K562 (cell line): ENCODE measurements around the gene UBE2D3. TPM values are rescaled to one million over a fixed set of nuclear protein-coding genes. Genes with fewer than 3 reads are reported as not detected.

Experiments used
- ATAC-seq: fragments of 200-7000 bp; cut with Tn5 transposase; 3 replicates; pipeline ENCODE4 v1.9.1; 2020; ENCODE audit warnings: moderate library complexity
- BruUV-seq: library from RNA; stranded (reverse); fragments of 400-500 nt; replicated peaks from 2 replicates; lab custom pipeline; 2021; lab: Mats Ljungman, UMichigan
- CTCF ChIA-PET: fragments of 300-600 bp; formaldehyde crosslinking; extraction: SDS; loops from one replicate; lab custom pipeline; 2021; ENCODE audit warnings: low intra/inter-chr PET ratio; lab: Yijun Ruan, JAX
- POLR2A ChIA-PET: fragments of 300-600, 350-650 bp; sonication (Branson Sonifier 250); formaldehyde crosslinking; extraction: SDS; loops from one replicate; lab custom pipeline; 2021; ENCODE audit warnings: antibody characterized with exemption, inconsistent platforms; lab: Yijun Ruan, JAX
- DNase-seq, 4 experiments: peaks; one replicate each; pipeline versions ENCODE4 v3.0.0 to v3.0.0-alpha.2; 2011 to 2018; ENCODE audit warnings: low spot score in 3 of 4, mixed read lengths in 3 of 4; ENCODE audit errors: extremely low read depth in 1 of 4
- FAIRE-seq: peaks from 2 replicates; lab custom pipeline; 2011; peaks lifted over from hg19 to GRCh38; lab: Jason Lieb, UNC
- H2AFZ ChIP-seq: 2 replicates; pipeline ENCODE4 v1.6.0; 2011; ENCODE audit warnings: low read depth, low read length, control low read depth, inconsistent platforms
- H3K27ac ChIP-seq: fragments of 200-600 bp; 3 replicates; pipeline ENCODE4 v1.8.0; 2011; ENCODE audit warnings: low read depth, mild to moderate bottlenecking, control low read depth, inconsistent platforms, low read length, moderate library complexity, mixed read lengths; ENCODE audit errors: extremely low read depth
- H3K27me3 ChIP-seq, 2 experiments: fragments of 300-600 bp in 1 of 2; 2 replicates in 1 of 2; 3 replicates in 1 of 2; pipeline versions ENCODE4 v1.6.0 to v1.8.0; 2011; ENCODE audit warnings: inconsistent platforms in 2 of 2, low read length in 2 of 2, mild to moderate bottlenecking in 1 of 2, mixed read lengths in 1 of 2, moderate library complexity in 1 of 2; ENCODE audit not compliant: control insufficient read depth in 2 of 2, insufficient read depth in 2 of 2
- H3K36me3 ChIP-seq: fragments of 300-600 bp; 3 replicates; pipeline ENCODE4 v1.8.0; 2011; ENCODE audit warnings: mild to moderate bottlenecking, low read length, inconsistent platforms; ENCODE audit not compliant: control insufficient read depth, insufficient read depth
- H3K4me1 ChIP-seq, 2 experiments: fragments of 200-600 bp in 1 of 2; replicated peaks in 1 of 2; 2 replicates in 1 of 2; 3 replicates in 1 of 2; pipeline versions ENCODE4 v1.5.1 to v1.8.0; 2011; ENCODE audit warnings: inconsistent platforms in 2 of 2, low read length in 2 of 2, mild to moderate bottlenecking in 1 of 2, mixed read lengths in 1 of 2, moderate library complexity in 1 of 2; ENCODE audit not compliant: control insufficient read depth in 2 of 2, insufficient read depth in 2 of 2
- H3K4me2 ChIP-seq: 2 replicates; pipeline ENCODE4 v1.6.1; 2011; ENCODE audit warnings: low read length, control low read depth, inconsistent platforms, mixed read lengths; ENCODE audit not compliant: insufficient read depth
- H3K4me3 ChIP-seq: fragments of 200-600 bp; sonication (generic), shearing (Covaris generic); 2 replicates; pipeline ENCODE4 v1.5.1; 2016; ENCODE audit warnings: control low read depth, inconsistent platforms
- H3K79me2 ChIP-seq: fragments of 200-600 bp; 3 replicates; pipeline ENCODE4 v1.8.0; 2011; ENCODE audit warnings: low read length, inconsistent platforms; ENCODE audit not compliant: control insufficient read depth, insufficient read depth
- H3K9ac ChIP-seq, 2 experiments: 2 replicates each; pipeline versions ENCODE4 v1.6.0 to v1.6.1; 2011; ENCODE audit warnings: low read depth in 2 of 2, low read length in 2 of 2, control low read depth in 1 of 2, inconsistent platforms in 1 of 2, mild to moderate bottlenecking in 1 of 2, mixed read lengths in 1 of 2; ENCODE audit not compliant: insufficient read depth in 1 of 2
- H3K9me1 ChIP-seq: one replicate; pipeline ENCODE4 v1.6.0; 2011; ENCODE audit warnings: inconsistent platforms, mild to moderate bottlenecking, low read length, moderate library complexity; ENCODE audit not compliant: control insufficient read depth, insufficient read depth
- H3K9me3 ChIP-seq: replicated peaks from 2 replicates; pipeline ENCODE4 v1.5.1; 2011; ENCODE audit warnings: low read depth, low read length, inconsistent platforms; ENCODE audit not compliant: control insufficient read depth, insufficient read depth
- H4K20me1 ChIP-seq: replicated peaks from 2 replicates; pipeline ENCODE4 v1.6.1; 2011; ENCODE audit warnings: low read length, inconsistent platforms, mixed read lengths; ENCODE audit not compliant: control insufficient read depth, insufficient read depth
- FOXP1 ChIP-seq: sonication (generic); formaldehyde crosslinking; IDR thresholded peaks from 2 replicates; pipeline ENCODE4 v1.8.0; 2022; ENCODE audit warnings: mild to moderate bottlenecking, missing genetic modification reagents
- MAFK ChIP-seq: IDR thresholded peaks from 2 replicates; pipeline ENCODE4 v1.6.1; 2011; ENCODE audit warnings: low read length, improper control_type of control experiment
- NFATC3 ChIP-seq: fragments of 450-650 bp; IDR thresholded peaks from 2 replicates; pipeline ENCODE4 v1.6.1; 2017; ENCODE audit warnings: mild to moderate bottlenecking
- PPARD ChIP-seq: fragments of 250-450 bp; sonication (Bioruptor Pico); IDR thresholded peaks from 2 replicates; pipeline ENCODE4 v1.8.0; 2022; ENCODE audit warnings: inconsistent platforms, mild to moderate bottlenecking, moderate library complexity
- SMAD2 ChIP-seq: fragments of 150-350 bp; IDR thresholded peaks from 2 replicates; pipeline ENCODE4 v1.6.1; 2014; ENCODE audit warnings: low read depth, mild to moderate bottlenecking, low read length
- SMARCA5 ChIP-seq: fragments of 450-650 bp; IDR thresholded peaks from 2 replicates; pipeline ENCODE4 v1.6.1; 2016
- TAF1 ChIP-seq: IDR thresholded peaks from 2 replicates; pipeline ENCODE4 v1.6.1; 2011; ENCODE audit warnings: mild to moderate bottlenecking, low read length, moderate library complexity; ENCODE audit not compliant: insufficient read depth, control insufficient read depth, severe bottlenecking; ENCODE audit errors: extremely low read depth
- XRCC3 ChIP-seq: fragments of 450-650 bp; IDR thresholded peaks from 2 replicates; pipeline ENCODE4 v1.6.1; 2017; ENCODE audit warnings: mild to moderate bottlenecking, moderate library complexity
- YY1 ChIP-seq, 3 experiments: IDR thresholded peaks; 2 replicates each; pipeline ENCODE4 v1.6.1; 2011; ENCODE audit warnings: low read length in 2 of 3, mild to moderate bottlenecking in 2 of 3, moderate library complexity in 2 of 3, borderline replicate concordance in 1 of 3, control low read depth in 1 of 3, low read depth in 1 of 3; ENCODE audit not compliant: insufficient read depth in 3 of 3, insufficient replicate concordance in 2 of 3, control insufficient read depth in 1 of 3, insufficient read length in 1 of 3; ENCODE audit errors: extremely low read depth in 1 of 3
- ZNF224 ChIP-seq: sonication (generic); formaldehyde crosslinking; IDR thresholded peaks from 2 replicates; pipeline ENCODE4 v1.8.0; 2022; ENCODE audit warnings: mild to moderate bottlenecking, missing genetic modification reagents
- ZNF384 ChIP-seq: IDR thresholded peaks from 2 replicates; pipeline ENCODE4 v1.6.1; 2012; ENCODE audit warnings: low read depth, low read length, improper control_type of control experiment
- WGBS: fragments of 100-300 bp; shearing (Covaris generic); methylation state at CpG from one replicate; pipeline ENCODE4 v1.1.6; 2016; ENCODE audit warnings: low coverage, mixed read lengths; ENCODE audit not compliant: insufficient coverage; ENCODE audit errors: missing lambda C conversion rate; 5-methylcytosine and 5-hydroxymethylcytosine counted together
- in situ Hi-C: fragments of 300-500 bp; cut with MboI; formaldehyde crosslinking; loops from 4 replicates; pipeline ENCODE4 v1.15.0; 2018; ENCODE audit warnings: inconsistent platforms, mixed read lengths
- intact Hi-C: fragments of 100-400 bp; cut with micrococcal nuclease; formaldehyde crosslinking; loops from 2 replicates; pipeline ENCODE4 v1.14.2; 2022
- polyA plus RNA-seq, 8 experiments: library from polyadenylated mRNA; depleted of rRNA in 4 of 8; stranded (reverse) in 5 of 8; unstranded in 3 of 8; fragments of >200 nt; fragmentation: Nextera tagmentation in 2 of 8; fragmentation: Illumina TruSeq in 1 of 8; extraction: Ambion mirVana in 2 of 8; extraction: Trizol in 1 of 8; gene quantifications; 2 replicates each; pipeline versions ENCODE4 v1.2.1 to v1.2.3, GENCODE V29; 2011 to 2014; ENCODE audit warnings: inconsistent platforms in 1 of 8, missing spikeins in 1 of 8
- total RNA-seq, 7 experiments: library from RNA; depleted of rRNA in 6 of 7; stranded (reverse); fragments of >200 nt in 6 of 7; fragmentation: Illumina TruSeq in 2 of 7; extraction: Trizol in 2 of 7; gene quantifications; 2 replicates each; pipeline versions ENCODE4 v1.2.1 to v1.2.3, GENCODE V29; 2011 to 2021; ENCODE audit warnings: low replicate concordance in 1 of 7
- TF ChIP-seq, protein P1 (sequence below): fragments of 450-650 bp; IDR thresholded peaks from 2 replicates; pipeline ENCODE4 v1.7.0; 2016; ENCODE audit warnings: borderline replicate concordance

UBE2D3 gene
- total and polyA plus RNA-seq, 9 of the 15 experiments (the other 6 are each of a cell fraction or from before 2014, with no cell fraction given): 191 to 618 (median 292) TPM

DNA sequence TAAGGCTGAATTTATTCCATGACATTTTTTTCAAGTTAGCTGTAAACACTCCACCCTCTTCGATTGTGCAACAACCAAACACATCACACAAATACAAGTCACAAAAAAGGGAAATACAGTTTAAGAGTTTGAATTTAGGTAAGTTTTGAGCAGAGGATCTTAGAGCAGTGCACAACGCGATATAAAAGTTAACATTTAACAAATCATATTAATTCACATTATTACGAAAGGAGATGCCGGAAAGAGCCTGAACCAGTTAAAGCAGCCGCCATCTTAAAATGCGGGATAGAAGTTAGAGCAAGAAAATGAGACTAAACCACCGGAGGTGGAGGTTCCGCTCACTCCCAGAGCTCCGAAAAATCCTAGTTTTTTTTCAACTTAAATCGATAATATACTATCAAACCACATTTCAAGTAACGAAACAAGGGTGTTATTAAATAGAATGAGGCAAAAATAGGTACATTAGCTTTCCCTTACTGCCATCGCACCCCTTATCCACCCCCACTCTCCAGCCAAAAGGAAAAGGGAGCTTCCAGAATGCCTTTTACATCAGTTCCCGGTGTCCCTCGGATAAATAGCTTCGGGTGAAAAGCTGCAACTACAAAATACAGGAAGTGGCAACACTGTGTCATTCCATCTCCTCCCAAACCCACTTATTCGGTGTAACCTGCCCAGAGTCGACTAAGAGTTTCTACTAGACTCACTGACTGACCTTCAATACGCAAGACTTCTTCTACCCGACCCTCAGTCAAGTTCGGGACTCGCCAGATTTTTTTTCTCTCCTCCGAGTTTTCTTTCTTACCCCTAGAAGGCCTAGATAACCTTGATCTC is 1.9 kb downstream of the UBE2D3 start:
- intact Hi-C loops: loop anchor here (2.0 to 5.0 kb wide), 6 partner anchors 63 to 323 kb away; partner anchors contain the start of genes BDH2, MANBA, NFKB1 and SLC9B2
- H3K4me2 ChIP-seq: peak overlapping the region; percentile 95
- BruUV-seq: no TSS peak
- ATAC-seq: peak; percentile 1
- FAIRE-seq: peak; percentile 26
- peaks cover 60% of the 10 kb centered on the region for H3K36me3 ChIP-seq
- under 1% methylated on average over 23 of the region's 23 CpGs for WGBS
- H3K79me2 ChIP-seq: peaks cover 90% of the 10 kb centered on the region
- ChIA-PET POLR2A (interaction anchor here (0.7 to 5.0 kb wide), 6 partner anchors 9 to 1224 kb away, joined by 3 to 48 read pairs (median 6); partner anchors contain the start of gene CISD2), CTCF (no interaction called here)
- peaks cover 6 to 18% of the 10 kb centered on the region in 2 experiments; a peak in 4 of 5 replicates for H3K4me1 ChIP-seq
- H4K20me1 ChIP-seq: peaks cover 40% of the 10 kb centered on the region
- H2AFZ ChIP-seq: no peak overlapping the region
- no peaks in the 10 kb centered on the region for H3K27me3 ChIP-seq
- in situ Hi-C loops: no loop called here
- DNase-seq: peak in 2 of 4 experiments; percentile 17 to 63
- peak overlapping the region; percentile 97 for H3K4me3 ChIP-seq
- H3K9me3 ChIP-seq: no peaks in the 10 kb centered on the region
- H3K9ac ChIP-seq: peak overlapping the region; percentile 99
- H3K9me1 ChIP-seq: no peaks in the 10 kb centered on the region
- H3K27ac ChIP-seq: peak overlapping the region; percentile 99
- peak; percentile 57 to 91 (median 58) for TF ChIP-seq YY1 (IDR thresholded peaks at IDR 0.05; ENCODE audit: borderline replicate concordance in 1 of 3, control insufficient read depth in 1 of 3, extremely low read depth in 1 of 3, insufficient read depth in 3 of 3, insufficient read length in 1 of 3, insufficient replicate concordance in 2 of 3, low read depth in 1 of 3, low read length in 2 of 3)
- no peak for TF ChIP-seq XRCC3
- no peak for TF ChIP-seq PPARD (CRISPR knock-in tag)
- TF ChIP-seq ZNF224 (CRISPR knock-in tag): no peak
- TF ChIP-seq SMARCA5: no peak
- no peak for TF ChIP-seq NFATC3
- TF ChIP-seq SMAD2: no peak
- TF ChIP-seq ZNF384: peak; percentile 55
- peak; percentile 14 for TF ChIP-seq TAF1
- TF ChIP-seq, protein P1, sequence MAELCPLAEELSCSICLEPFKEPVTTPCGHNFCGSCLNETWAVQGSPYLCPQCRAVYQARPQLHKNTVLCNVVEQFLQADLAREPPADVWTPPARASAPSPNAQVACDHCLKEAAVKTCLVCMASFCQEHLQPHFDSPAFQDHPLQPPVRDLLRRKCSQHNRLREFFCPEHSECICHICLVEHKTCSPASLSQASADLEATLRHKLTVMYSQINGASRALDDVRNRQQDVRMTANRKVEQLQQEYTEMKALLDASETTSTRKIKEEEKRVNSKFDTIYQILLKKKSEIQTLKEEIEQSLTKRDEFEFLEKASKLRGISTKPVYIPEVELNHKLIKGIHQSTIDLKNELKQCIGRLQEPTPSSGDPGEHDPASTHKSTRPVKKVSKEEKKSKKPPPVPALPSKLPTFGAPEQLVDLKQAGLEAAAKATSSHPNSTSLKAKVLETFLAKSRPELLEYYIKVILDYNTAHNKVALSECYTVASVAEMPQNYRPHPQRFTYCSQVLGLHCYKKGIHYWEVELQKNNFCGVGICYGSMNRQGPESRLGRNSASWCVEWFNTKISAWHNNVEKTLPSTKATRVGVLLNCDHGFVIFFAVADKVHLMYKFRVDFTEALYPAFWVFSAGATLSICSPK: no peak
- TF ChIP-seq FOXP1: 0 out of 2 replicates have a peak, but pooled peaks have one; percentile 34
- no peak for TF ChIP-seq MAFK
